Endothelial cell of umbilical vein (primary cell): ENCODE results near the gene BCAS3.

Source experiments
- CTCF ChIP-seq, 2 donors: IDR thresholded peaks; 1 replicate in 1 of 2; 2 replicates in 1 of 2; pipeline ENCODE4 v1.5.1; 2011; ENCODE audit warnings: low read length in 2 of 2, mild to moderate bottlenecking in 2 of 2, moderate library complexity in 2 of 2, control low read depth in 1 of 2, inconsistent platforms in 1 of 2, low read depth in 1 of 2; ENCODE audit not compliant: insufficient read depth in 1 of 2; ENCODE audit errors: extremely low read depth in 1 of 2
- EZH2 ChIP-seq: IDR thresholded peaks from 2 replicates; pipeline ENCODE4 v1.6.1; 2012; ENCODE audit warnings: borderline replicate concordance, low read depth, mild to moderate bottlenecking, moderate library complexity, low read length, inconsistent platforms; ENCODE audit not compliant: severe bottlenecking
- FOS ChIP-seq: IDR thresholded peaks from 2 replicates; pipeline ENCODE4 v1.6.1; 2011; ENCODE audit warnings: mild to moderate bottlenecking, low read length, moderate library complexity, borderline replicate concordance; ENCODE audit not compliant: insufficient read depth
- GATA2 ChIP-seq: IDR thresholded peaks from 2 replicates; pipeline ENCODE4 v1.7.0; 2011; ENCODE audit warnings: low read depth, mild to moderate bottlenecking, moderate library complexity, mixed read lengths, low read length; ENCODE audit not compliant: insufficient read length, insufficient read depth
- JUN ChIP-seq: IDR thresholded peaks from 2 replicates; pipeline ENCODE4 v1.6.1; 2011; ENCODE audit warnings: borderline replicate concordance, low read depth; ENCODE audit not compliant: insufficient read length, insufficient read depth
- MAX ChIP-seq: IDR thresholded peaks from 2 replicates; pipeline ENCODE4 v1.6.1; 2011; ENCODE audit not compliant: insufficient read depth, insufficient read length
- MYC ChIP-seq: IDR thresholded peaks from one replicate; pipeline ENCODE4 v1.6.1; 2011; ENCODE audit warnings: mild to moderate bottlenecking, low read depth, low read length
- POLR2A ChIP-seq: IDR thresholded peaks from 2 replicates; pipeline ENCODE4 v1.6.1; 2012; ENCODE audit warnings: low read depth, mild to moderate bottlenecking, control low read depth, low read length
- POLR2AphosphoS5 ChIP-seq: IDR thresholded peaks from 2 replicates; pipeline ENCODE4 v1.6.1; 2012; ENCODE audit warnings: low read depth, mild to moderate bottlenecking, control low read depth, low read length, moderate library complexity; ENCODE audit not compliant: insufficient read depth

- TF ChIP-seq MAX (no peak), CTCF (IDR thresholded peaks at IDR 0.05; ENCODE audit: extremely low read depth in 1 of 2, insufficient read depth in 1 of 2, low read depth in 1 of 2, low read length in 2 of 2) (no peak), POLR2A (no peak), EZH2 (no peak), POLR2AphosphoS5 (no peak), FOS (no peak), JUN (no peak), GATA2 (no peak), MYC (no peak)
These were observed 82.1 kb downstream of the BCAS3 start for GRCh38 chr17:60759756-60760155.
